Measurements from ENCODE around the gene RAX.
"Not testable (repeated sequence)": the region's sequence is repeated elsewhere in the genome, so short reads cannot be mapped to it uniquely, and the experiment has no call there.

RAX gene

DNA sequence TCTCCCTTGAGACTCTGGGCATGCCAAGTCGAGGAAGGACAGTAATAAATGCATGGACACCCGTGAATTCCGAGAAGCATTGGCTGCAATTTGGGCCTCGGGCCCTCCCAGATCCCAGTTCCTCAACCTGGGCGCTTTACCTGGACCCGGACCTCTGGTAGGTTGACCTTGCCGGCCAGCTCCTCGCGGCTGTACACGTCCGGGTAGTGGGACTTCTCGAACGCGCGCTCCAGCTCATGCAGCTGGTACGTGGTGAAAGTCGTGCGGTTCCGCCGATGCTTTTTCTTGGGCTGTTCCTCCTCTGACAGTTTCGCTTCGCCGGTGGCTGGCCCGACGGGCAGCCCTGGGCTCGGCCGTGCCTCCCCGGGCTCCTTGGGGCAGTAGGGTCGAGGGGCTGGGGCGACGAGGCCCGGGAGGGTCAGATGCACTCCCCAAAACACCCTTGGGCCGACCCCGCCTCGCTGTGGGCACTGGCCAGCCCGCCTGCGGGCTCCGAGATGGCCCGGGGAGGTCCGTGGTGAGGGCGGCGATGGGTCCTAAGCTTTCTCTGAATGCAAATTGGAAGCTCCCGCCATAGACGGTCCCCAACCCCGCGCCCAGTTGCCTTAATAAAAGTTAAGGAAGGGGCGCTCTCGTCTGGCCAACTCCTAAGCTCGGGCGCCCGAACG is 899 bp downstream of the RAX start:
- no peak for DNase-seq

DNA sequence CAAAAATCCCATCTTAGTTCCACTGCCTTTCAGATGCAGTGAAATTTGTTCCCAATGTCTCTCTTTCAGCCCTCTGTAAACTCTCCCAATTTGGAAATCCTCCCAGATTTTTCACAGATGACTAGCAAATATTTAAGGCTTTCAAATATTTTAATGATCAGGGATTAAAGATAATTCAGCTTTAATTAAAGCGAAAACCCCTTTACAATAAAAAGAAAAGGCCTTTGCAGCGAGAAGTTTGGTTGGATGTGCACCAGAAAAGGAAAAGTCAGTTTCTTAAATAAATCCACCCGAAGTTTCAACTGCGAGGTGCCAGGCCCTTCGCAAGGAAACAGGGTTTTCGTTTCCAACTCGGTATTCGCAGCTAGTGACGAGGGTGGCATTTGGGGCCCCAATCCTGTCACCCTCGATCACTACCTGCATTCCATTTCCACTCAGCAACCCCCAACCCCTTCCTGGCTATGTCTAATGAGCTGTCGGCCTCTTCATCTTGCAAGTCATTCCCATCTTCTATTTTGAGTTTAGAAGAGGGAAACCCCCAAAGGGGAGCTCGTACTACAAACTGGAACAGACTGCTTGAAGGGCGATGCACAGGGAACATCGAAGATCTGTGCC is 1.5 kb downstream of the RAX start:
- DNase-seq, result no peak

DNA sequence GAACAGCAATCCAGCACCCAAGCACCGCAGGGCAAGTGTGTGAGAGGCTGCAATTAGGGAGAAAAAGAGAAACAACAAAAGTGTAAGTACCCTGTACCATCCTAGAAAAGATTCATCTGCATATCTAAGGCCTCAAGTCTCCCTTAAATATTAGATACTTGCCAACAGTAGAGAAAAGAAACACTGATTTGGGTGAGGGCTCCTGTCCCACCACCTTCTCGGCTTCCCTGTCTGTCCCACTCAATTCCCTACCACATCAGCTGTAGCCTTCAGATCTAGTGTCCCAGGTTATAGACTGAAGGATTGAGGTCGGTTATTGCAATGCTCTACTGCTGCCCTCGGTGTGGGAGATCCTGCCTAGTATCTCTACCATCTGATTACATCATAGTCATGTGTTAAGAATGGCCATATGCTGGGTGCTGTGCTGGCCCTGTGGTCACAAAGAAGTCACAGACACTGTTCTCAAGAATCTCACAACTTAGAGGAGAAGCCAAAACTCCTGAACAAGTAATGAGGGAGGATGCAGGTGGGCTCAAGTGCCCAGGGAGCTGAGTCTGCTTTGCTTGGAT is 2.5 kb downstream of the RAX start:
- no peak for DNase-seq

DNA sequence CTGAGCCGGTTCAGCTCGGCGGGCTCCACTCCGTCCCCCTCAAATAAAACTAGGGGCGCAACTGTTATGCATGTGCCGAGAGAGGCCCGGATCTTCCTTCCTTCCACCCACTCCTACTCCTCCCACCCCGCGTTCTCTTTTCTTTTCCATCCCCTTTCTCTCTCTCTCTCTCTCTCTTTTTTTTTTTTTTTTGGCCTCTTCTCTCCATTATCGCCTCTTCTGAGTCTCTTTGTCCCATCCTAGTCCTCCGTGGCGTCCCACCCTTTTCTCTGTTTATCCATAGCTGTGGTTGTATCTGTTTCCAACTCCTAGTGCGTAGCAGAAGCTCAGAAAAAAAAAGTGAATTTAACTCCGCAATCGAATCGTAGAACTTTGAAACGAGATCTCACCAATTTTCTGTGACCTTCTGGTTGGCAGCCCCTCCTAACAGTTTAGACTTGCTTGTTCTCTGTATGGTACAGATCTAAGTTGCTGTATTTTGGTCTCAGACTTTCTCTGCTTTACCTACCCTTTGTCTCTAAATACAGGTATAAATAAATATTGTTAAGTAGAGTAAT is 3.6 kb downstream of the RAX start:
- no peak for DNase-seq

DNA sequence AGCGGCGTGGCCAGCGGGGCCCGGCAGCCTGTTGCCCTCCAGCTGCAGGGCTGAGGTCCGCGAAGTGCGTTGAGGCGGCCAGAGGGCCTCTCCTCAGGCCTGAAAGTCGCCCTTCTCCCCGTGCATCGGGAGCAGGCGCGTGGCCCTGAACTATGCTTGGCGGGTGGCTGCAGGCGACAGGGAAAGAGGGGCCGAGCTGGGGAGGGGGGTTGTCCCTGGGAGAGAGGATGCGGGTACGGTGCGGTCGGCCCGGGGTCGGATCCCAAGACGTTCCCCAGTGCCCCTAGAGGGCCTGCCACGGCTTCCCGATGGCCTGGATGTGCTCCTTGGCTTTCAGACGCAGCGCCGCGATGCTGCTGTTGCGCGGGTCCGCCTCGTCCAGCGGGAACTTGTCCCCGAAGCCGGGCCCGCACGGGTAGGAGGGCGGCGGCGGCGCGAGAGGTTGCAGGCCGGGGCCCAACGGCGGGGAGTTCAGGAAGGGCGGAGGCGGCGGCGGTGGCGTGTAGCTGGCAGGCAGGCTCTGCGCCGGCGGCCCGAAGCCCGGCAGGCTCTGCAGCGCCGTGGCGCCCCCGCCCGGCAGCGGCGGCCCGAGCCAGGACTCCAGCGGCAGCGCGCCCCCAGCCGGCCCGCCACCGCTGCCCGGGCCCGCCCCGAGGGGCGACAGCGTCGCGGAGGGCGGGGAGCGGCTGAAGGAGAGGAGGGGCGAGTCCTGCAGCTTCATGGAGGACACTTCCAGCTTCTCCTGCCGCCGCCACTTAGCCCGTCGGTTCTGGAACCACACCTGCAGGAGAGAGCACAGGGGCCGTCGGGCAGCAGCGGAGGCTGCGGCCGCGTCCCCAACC is 4.3 kb downstream of the RAX start:
- DNase-seq, result no peak

DNA sequence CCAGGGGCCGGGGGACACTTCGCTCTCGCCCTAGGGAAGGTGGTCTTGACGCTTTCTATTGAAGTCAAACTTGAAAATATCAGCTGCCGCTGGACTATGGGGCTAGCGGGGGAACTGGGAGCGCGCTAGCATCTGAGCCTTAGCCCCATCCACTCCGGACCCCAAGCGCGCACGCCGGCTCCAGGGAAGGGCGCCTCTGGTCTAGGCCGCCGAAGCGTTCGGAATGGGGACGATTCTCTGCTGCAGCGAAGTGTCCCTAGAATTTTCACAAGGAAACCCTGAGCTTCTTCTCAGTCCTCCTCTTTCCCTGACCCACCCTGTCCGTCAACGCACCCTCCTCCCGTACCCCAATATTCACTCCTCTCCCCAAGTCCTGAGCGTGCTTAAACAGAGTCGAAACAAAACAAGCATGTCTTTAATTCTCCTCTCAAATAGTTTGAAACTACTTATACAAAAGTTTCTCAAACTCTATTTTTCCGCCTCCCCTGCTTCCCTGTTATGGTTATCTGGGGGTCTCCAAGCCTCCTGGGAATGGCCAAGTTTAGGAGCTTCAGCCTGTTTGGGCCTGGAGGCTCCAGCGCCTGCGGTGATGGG is 5.0 kb downstream of the RAX start:
- no peak for DNase-seq

DNA sequence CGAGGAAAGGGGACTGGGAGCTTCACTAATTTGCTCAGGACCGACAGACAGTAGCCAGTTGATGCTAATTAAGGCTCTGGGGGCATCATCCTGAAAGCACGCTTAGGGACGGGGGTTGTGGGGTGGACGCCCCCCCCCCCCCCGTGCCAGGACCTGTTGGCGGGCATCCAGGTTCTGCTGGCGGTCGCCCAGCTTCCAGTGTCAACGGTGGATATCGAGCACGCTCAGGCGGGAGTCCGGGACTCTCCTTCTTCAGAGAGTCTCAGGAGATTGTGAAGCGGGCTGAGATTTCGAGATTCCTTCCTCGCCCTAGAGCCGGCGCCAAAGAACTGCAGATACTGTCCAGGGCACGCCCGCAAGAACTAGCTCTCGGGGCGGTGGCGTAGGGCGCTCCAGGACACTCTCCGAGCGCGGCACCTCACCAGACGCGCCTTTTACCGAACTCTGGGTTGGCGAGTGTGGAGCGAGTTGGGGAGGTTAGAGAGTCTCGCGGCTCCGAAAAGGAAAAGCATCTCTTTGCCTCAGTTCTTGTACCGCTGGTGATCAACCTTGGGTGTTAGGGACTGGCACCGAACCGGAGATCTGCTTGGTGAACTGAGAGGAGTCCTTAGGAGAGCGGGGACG is 5.6 kb downstream of the RAX start:
- DNase-seq, result no peak

DNA sequence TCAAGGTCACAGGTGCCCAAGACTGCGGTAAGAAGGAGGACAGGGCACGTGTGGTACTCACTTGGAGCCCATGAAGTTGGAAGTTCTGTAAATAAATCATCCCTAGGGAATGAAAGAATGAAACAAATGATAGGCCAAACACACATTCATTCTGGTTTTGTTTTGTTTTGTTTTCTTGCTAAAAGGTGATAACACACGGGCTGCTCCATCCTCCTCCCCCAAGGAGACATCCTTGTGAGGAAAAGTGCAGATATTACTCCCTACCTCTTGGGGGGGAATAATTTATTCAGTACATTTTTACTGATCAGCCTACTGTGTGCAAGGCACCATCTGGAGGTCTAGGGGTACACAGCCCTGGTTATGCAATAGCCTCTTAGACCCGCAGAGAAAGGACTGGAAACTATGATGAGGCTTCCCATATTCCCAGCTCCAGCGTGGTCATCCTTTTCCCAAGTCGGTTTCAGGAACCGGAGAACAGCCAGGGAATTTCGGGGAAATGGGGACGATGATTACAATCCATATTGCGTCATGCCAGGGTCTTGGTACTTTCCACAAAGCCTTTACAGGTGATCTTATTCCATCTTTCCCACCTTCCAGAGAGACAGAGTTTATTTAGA is 6.3 kb downstream of the RAX start:
- DNase-seq, result no peak

DNA sequence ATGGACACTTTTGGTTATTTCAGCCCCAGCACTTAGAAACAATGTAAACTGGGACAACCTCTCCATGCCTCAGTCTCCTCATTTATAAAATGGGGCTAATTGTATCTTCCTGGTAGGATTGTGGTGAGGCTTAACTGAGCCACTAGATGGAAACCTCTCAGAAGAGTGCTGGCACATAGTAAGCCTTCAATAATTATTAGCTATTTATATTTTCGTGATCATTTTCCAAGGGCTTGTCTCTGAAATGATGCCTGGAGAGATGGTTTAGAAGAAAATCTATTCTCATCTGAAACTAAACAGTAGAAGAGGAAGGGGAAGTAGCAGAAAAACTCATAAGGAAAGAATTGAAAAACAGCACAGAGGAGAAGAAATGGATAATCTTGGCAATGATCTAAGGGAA is 6.8 kb downstream of the RAX start:
- DNase-seq, result no peak

DNA sequence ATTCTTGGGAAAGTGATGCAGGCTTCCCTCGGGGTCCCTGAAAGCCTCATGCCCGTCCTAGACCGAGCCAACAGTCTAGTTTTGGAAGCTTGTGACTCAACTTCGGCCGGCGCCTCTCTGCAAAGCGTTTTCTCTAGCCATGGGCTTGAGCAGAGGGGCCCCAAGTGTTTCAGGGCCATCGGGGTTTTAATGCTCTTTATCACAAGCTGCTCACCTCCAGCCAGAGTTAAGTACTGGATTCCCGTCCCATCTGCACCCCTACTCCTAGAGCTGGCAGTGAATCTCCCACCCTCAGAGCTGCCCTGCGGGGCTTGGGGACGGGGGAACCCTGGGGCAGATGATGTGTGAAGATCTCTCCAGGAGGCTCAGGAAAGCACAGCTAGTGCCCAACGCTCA is 7.3 kb downstream of the RAX start:
- no peak for DNase-seq

DNA sequence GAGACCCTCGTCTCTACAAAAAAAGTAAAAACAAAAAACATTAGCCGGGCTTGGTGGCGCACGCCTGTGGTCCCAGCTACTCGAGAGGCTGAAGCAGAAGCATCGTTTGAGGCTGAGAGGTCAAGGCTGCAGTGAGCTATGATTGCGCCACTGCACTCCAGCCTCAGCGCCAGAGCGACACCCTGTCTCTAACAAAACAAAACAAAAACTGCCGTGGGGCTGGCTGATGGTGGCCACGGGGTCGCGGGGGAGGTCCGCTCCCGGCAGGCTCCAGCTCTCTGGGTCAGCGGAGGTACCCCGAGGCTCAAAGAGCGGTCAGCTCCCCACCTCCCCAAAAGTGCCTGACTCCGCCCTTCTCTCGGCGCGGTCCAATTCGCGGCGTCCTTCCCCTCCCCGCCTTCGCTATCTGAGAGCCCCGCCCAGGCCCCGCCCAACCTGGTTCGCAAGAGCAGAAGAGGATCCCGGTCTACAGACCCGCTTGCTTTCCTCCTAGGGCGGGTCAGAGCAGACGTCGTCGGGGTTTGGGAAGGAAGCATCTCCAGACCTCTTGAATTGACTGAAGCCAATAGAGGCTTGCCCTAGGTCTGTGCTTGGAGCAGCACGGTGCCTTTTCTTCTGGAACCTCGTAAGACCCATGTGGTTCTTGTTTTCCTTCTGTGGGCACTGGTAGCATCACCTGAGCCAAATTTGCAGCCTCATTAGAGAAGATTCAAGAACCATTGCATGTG is 7.8 kb downstream of the RAX start:
- DNase-seq, result no peak

DNA sequence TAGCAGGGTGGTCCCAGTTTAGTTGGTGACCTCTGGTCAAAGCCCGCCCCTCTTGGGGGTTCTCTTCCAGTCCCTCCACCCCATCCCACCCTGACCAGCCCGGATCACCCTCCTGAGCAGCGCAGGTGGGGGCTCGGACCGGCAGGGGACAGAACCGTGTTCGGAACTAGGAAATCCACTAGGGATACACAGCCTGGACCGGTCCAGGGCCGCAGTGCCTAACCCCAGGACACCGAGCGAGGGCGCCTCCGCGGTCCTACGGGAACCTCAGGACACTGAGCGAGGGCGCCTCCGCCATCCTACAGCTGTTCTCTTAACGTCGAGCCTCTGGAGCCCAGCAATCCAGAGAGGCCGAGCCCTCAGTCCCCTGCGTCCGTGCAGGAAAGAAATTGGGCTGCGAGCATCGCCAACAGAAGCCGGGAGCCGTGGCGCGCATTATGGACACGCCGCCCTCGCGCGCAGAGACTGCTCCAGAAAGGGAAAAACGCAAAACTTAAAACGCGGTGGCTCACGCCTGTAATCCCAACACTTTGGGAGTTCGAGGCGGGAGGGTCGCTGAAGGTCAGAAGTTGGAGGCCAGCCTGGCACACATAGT is 8.5 kb downstream of the RAX start:
- no peak for DNase-seq

DNA sequence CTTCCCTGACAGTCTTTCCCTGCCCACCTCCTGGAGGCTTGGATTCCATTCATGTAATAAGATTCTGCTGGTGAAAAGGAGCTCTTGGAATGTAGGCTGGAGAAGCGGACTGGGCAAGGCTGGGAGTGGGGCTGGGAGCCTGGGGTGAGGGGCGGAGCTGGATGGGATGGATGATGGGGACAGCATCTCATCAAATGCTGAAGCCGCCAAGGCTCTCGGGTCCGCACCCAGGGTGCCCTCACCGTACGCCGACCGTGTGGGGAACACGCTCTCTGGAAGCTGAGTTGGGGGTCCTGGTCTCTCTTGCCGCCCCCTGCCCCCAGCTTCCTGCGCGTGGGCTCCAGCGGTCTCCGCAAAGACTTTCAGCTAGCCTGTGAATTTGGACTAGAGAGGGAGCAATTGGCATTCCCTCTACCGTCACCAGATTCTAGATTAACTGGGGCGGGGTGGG is 9.1 kb downstream of the RAX start:
- DNase-seq, result no peak

DNA sequence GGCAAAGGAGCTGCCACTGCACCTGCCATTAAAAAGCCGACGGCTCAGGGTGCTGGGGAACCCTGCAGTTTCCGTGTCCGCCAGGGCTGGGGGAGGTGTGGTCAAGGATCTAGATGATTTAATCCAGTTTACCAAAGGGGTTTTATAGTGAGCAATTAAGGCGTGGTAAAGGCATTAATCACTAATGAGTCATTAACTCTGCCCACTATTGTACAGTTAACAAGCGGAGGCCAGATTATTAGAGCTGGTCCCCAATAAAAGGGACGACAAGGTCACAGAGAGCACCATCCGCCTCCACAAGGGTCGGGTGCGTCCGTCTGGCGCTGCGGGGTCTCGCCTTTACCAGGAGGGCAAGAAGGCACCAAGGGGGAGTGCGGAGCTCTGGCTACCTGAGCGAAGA is 9.6 kb downstream of the RAX start:
- DNase-seq, result no peak

DNA sequence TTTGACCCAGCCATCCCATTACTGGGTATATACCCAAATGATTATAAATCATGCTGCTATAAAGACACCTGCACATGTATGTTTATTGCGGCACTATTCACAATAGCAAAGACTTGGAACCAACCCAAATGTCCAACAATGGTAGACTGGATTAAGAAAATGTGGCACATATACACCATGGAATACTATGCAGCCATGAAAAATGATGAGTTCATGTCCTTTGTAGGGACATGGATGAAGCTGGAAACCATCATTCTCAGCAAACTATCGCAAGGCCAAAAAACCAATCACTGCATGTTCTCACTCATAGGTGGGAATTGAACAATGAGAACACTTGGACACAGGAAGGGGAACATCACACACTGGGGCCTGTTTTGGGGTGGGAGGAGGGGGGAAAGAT is 11.0 kb downstream of the RAX start:
- not testable (repeated sequence) for DNase-seq

DNA sequence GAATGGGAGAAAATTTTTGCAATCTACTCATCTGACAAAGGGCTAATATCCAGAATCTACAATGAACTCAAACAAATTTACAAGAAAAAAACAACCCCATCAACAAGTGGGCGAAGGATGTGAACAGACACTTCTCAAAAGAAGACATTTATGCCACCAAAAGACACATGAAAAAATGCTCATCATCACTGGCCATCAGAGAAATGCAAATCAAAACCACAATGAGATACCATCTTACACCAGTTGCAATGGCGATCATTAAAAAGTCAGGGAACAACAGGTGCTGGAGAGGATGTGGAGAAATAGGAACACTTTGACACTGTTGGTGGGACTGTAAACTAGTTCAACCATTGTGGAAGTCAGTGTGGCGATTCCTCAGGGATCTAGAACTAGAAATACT is 11.4 kb downstream of the RAX start:
- not testable (repeated sequence) for DNase-seq

DNA sequence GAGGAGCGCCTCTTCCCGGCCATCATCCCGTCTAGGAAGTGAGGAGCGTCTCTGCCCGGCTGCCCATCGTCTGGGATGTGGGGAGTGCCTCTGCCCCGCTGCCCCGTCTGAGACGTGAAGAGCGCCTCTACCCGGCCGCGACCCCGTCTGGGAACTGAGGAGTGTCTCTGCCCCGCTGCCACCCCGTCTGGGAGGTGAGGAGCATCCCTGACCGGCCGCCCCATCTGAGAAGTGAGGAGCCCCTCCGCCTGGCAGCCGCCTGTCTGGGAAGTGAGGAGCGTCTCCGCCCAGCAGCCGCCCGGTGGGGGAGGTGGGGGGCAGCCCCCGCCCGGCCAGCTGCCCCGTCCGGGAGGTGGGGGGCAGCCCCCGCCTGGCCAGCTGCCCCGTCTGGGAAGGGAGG is 17.8 kb downstream of the RAX start:
- DNase-seq, result not testable (repeated sequence)

DNA sequence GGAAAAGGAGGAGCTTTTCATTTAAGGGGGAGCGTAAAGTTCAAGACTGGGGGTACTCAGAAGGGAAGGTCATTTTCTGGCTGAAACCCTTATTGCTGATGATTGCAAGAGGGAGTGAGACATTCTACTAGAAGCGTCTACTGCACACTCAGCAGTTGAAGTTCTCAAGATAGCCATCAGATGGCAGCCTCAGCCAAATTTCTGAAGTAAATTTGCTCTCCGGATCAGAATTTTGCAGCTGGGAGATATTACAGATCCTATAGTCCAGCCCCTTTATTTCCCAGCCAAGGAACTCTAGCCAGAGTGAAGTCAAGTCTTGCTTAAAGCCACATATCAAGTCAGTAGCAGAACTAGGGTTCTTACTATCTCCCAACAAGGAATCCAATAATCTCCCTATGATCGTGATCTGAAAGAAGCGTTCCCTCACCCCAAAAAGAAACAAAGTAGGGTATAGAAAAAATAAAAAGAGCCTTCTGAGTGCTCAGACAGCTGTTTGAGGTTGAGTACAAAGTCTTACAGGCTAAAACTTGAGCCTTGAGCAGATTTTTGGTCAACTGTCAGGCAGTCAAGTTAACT is 24.0 kb downstream of the RAX start:
- DNase-seq, result no peak

DNA sequence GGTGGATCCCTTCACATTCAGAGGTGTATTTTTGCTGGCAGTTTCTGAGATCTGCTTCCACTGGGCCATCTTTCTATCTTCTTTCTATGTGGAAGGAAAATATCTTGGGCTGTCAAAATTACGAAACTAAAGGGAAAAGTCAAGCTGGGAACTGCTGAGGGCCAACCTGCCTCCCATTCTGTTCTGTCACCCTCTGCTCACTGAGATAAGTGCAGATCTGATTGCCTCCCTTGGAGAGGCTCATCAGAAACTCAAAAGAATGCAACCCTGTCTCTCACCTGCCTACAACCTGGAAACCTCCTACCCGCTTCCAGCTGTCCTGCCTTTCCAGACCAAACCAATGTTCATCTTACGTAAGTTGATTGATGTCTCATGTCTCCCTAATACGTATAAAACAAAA is 26.5 kb downstream of the RAX start:
- no peak for DNase-seq

DNA sequence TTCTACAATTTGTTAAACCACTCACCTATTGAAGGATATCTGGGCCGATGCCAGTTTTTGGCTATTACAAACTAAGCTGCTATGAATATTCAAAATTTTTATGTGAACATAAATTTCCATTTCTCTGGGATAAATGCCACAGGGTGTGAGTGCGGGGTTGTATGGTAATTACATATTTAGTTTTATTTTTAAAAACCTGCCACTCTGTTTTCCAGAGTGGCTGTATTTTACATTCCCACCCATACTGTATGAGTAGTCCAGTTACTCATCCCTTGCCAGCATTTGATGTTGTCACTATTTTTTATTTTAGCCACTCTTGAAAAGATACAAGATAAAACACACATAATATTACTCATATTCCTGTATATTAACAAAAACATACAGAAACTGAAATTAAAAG is 30.3 kb downstream of the RAX start:
- no peak for DNase-seq

DNA sequence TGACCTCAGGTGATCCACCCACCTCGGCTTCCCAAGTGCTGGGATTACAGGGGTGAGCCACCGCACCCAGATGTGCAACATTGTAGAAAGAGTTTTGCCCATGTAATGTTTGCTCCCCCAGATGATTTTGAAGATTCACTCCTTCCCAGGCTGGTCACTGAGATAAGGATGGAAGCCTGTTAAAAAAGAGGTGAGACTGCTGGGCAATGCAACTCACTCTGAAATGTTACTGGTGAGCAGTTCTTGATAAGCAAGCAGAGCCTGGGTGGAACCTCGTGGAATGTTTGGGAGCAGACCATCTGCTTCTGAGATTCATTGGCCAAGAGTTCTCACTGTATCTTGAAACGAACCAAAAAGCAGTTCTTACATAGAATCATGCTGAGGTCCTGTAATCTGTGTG is 33.6 kb downstream of the RAX start:
- DNase-seq, result no peak
